Natural killer cell (primary cell): Measurements from ENCODE around the gene ALPI. TPM values are rescaled to one million over a fixed set of nuclear protein-coding genes. Genes with fewer than 3 reads are reported as not detected.

Experiments used
- total RNA-seq, 4 donors: library from RNA; stranded (reverse); fragments of 120-200 nt in 1 of 4; gene quantifications; one replicate each; pipeline versions ENCODE4 v1.2.3 to v1.2.4, GENCODE V29; 2013 to 2022

Gene ALPI
- total RNA-seq, 3 donors from 2014 or later (not counting 1 experiment from before 2014, with no cell fraction given) = not detected

Other genes with a start within 250 kb of the ALPI start
- gene ALPP, start 77.4 kb upstream of the ALPI start, total RNA-seq = under 1 TPM in 1 of 3 donors, not detected in 2; 0.30 TPM
- not detected for gene ALPG, start 49.3 kb upstream of the ALPI start, total RNA-seq
- gene ECEL1, start 31.7 kb downstream of the ALPI start, total RNA-seq = not detected
- not detected for gene PRSS56, start 64.2 kb downstream of the ALPI start, total RNA-seq
- gene CHRND, start 70.0 kb downstream of the ALPI start, total RNA-seq = not detected
- not detected for gene CHRNG, start 83.5 kb downstream of the ALPI start, total RNA-seq
- 10 to 100 TPM; 10.6 to 13.2 (median 12.4) TPM for gene TIGD1, start 94.4 kb downstream of the ALPI start, total RNA-seq
- 10 to 100 TPM; 62.2 to 67.6 (median 63.5) TPM for gene EIF4E2, start 94.5 kb downstream of the ALPI start, total RNA-seq
- under 1 TPM in 1 of 3 donors, not detected in 2; 0.58 TPM for gene EFHD1, start 177.5 kb downstream of the ALPI start, total RNA-seq
- gene GIGYF2, start 241.2 kb downstream of the ALPI start, total RNA-seq = 10 to 100 TPM; 73.6 to 85.3 (median 80.1) TPM